DOHH2 (cell line): ENCODE results near the gene ZDHHC17.

Source experiments
- H3F3A ChIP-seq: fragments of 200-600 bp; sonication (generic), shearing (Covaris generic); 2 replicates; pipeline ENCODE4 v1.6.0; 2016; ENCODE audit warnings: antibody characterized with exemption, mild to moderate bottlenecking; ENCODE audit not compliant: control insufficient read depth, insufficient read depth
- H3K27ac ChIP-seq: fragments of 200-600 bp; sonication (generic); 2 replicates; pipeline ENCODE4 v1.5.1; 2014; ENCODE audit warnings: low read depth, mild to moderate bottlenecking, low read length, moderate library complexity
- H3K27me3 ChIP-seq: fragments of 200-600 bp; sonication (generic); 2 replicates; pipeline ENCODE4 v1.6.1; 2014; ENCODE audit warnings: mild to moderate bottlenecking, low read length, mixed read lengths; ENCODE audit not compliant: control insufficient read depth
- H3K36me3 ChIP-seq: fragments of 200-600 bp; sonication (generic); 2 replicates; pipeline ENCODE4 v1.6.1; 2014; ENCODE audit warnings: mild to moderate bottlenecking, low read length, moderate library complexity, mixed read lengths; ENCODE audit not compliant: control insufficient read depth
- H3K4me1 ChIP-seq: fragments of 200-600 bp; sonication (generic); 2 replicates; pipeline ENCODE4 v1.6.1; 2014; ENCODE audit warnings: mild to moderate bottlenecking, low read length, mixed read lengths; ENCODE audit not compliant: control insufficient read depth
- H3K4me2 ChIP-seq: fragments of 200-600 bp; sonication (generic); 2 replicates; pipeline ENCODE4 v1.6.0; 2014; ENCODE audit warnings: mild to moderate bottlenecking, low read length, moderate library complexity
- H3K4me3 ChIP-seq: fragments of 200-600 bp; sonication (generic); 2 replicates; pipeline ENCODE4 v1.5.1; 2014; ENCODE audit warnings: mild to moderate bottlenecking, low read length, mixed read lengths
- H3K79me2 ChIP-seq: fragments of 200-600 bp; sonication (generic); 2 replicates; pipeline ENCODE4 v1.6.1; 2014; ENCODE audit warnings: mild to moderate bottlenecking, low read length, mixed read lengths; ENCODE audit not compliant: control insufficient read depth
- H3K9me2 ChIP-seq: fragments of 200-600 bp; sonication (generic); replicated peaks from 2 replicates; pipeline ENCODE4 v1.6.1; 2014; ENCODE audit warnings: mild to moderate bottlenecking, low read length, mixed read lengths; ENCODE audit not compliant: control insufficient read depth
- H3K9me3 ChIP-seq: fragments of 200-600 bp; sonication (generic); 2 replicates; pipeline ENCODE4 v1.6.1; 2014; ENCODE audit warnings: antibody characterized with exemption, low read length, mixed read lengths; ENCODE audit not compliant: control insufficient read depth, insufficient read depth
- H4K20me1 ChIP-seq: fragments of 200-600 bp; sonication (generic); 2 replicates; pipeline ENCODE4 v1.6.0; 2014; ENCODE audit warnings: low read depth, mild to moderate bottlenecking, antibody characterized with exemption, low read length, moderate library complexity; ENCODE audit not compliant: control insufficient read depth, insufficient read depth
- CTCF ChIP-seq: fragments of 200-600 bp; sonication (generic); IDR thresholded peaks from one replicate; pipeline ENCODE4 v1.5.1; 2014; ENCODE audit warnings: antibody characterized with exemption, mild to moderate bottlenecking, low read depth, low read length; ENCODE audit not compliant: poor library complexity, severe bottlenecking
- EZH2phosphoT487 ChIP-seq: fragments of 200-600 bp; sonication (generic); IDR thresholded peaks from 2 replicates; pipeline ENCODE4 v1.6.1; 2017; ENCODE audit warnings: borderline replicate concordance, mild to moderate bottlenecking, antibody characterized with exemption, low read length, moderate library complexity, mixed read lengths

ZDHHC17 gene

GRCh38 chr12:76813972-76814371, 50.1 kb downstream of the ZDHHC17 start:
- Histone ChIP-seq H3K9me2 (no peaks in the 10 kb centered on the region), H3K27me3 (no peaks in the 10 kb centered on the region), H3K4me1 (no peaks in the 10 kb centered on the region), H3K4me3 (no peak overlapping the region), H3K27ac (no peak overlapping the region), H3K36me3 (peaks cover 19% of the 10 kb centered on the region), H3K9me3 (no peaks in the 10 kb centered on the region), H3K79me2 (no peaks in the 10 kb centered on the region), H3F3A (no peaks in the 10 kb centered on the region), H4K20me1 (no peaks in the 10 kb centered on the region), H3K4me2 (no peak overlapping the region)
- TF ChIP-seq CTCF = no peak
- TF ChIP-seq EZH2phosphoT487 = no peak

- H3K9me2 ChIP-seq = no peaks in the 10 kb centered on the region
- H3F3A ChIP-seq = no peaks in the 10 kb centered on the region
- H3K4me3 ChIP-seq = no peak overlapping the region
- H3K4me1 ChIP-seq = no peaks in the 10 kb centered on the region
- H4K20me1 ChIP-seq = no peaks in the 10 kb centered on the region
- H3K36me3 ChIP-seq = peaks cover 10% of the 10 kb centered on the region; the same call in 1 of the 2 replicates
- no peak overlapping the region for H3K4me2 ChIP-seq
- no peak overlapping the region for H3K27ac ChIP-seq
- H3K79me2 ChIP-seq = no peaks in the 10 kb centered on the region
- no peaks in the 10 kb centered on the region for H3K9me3 ChIP-seq
- no peaks in the 10 kb centered on the region for H3K27me3 ChIP-seq
- TF ChIP-seq EZH2phosphoT487 = no peak
- peak; percentile 47 for TF ChIP-seq CTCF
Observed at GRCh38 chr12:76820888-76821482, 57.1 kb downstream of the ZDHHC17 start.

DNA sequence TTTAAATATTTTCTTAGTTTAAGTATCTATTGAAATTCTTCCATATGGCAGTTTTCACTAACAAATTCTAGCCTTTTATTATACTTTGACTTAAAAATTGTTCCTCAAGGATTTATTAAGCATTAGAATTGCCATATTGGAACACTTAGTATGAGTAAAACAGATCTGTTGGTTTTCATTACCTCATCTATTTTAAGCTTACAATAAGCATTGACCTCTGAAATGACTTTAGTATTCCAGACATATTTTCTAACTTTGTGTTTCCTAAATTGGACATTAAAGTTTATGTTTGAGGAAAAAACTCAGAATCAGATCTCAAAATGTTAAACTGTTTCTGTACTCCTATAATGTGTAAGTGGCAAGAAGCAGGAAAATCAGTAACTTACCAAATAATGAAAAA, 66.5 kb downstream of the ZDHHC17 start:
- H3K9me2 ChIP-seq = no peaks in the 10 kb centered on the region
- TF ChIP-seq CTCF (no peak), EZH2phosphoT487 (no peak)
- peaks cover 10% of the 10 kb centered on the region for H3K36me3 ChIP-seq
- H3K4me2 ChIP-seq = no peak overlapping the region
- H3K27ac ChIP-seq = no peak overlapping the region
- no peaks in the 10 kb centered on the region for H3K4me1 ChIP-seq
- no peaks in the 10 kb centered on the region for H3K27me3 ChIP-seq
- no peaks in the 10 kb centered on the region for H3K9me3 ChIP-seq
- H3K79me2 ChIP-seq = no peaks in the 10 kb centered on the region
- H4K20me1 ChIP-seq = no peaks in the 10 kb centered on the region
- H3K4me3 ChIP-seq = no peak overlapping the region
- H3F3A ChIP-seq = no peaks in the 10 kb centered on the region
